HepG2 (cell line): ENCODE results near the gene WDR81. TPM values are rescaled to one million over a fixed set of nuclear protein-coding genes. Genes with fewer than 3 reads are reported as not detected.

Source experiments
- CREM ChIP-seq, 2 experiments: sonication (generic) in 1 of 2; formaldehyde crosslinking in 1 of 2; IDR thresholded peaks; 2 replicates each; pipeline versions ENCODE4 v1.4.0 to v1.6.1; 2016 to 2020; ENCODE audit warnings: antibody characterized with exemption in 1 of 2, mild to moderate bottlenecking in 1 of 2, missing genetic modification reagents in 1 of 2
- GLI4 ChIP-seq: sonication (generic); formaldehyde crosslinking; IDR thresholded peaks from 2 replicates; pipeline ENCODE4 v1.5.1; 2020; ENCODE audit warnings: missing genetic modification reagents, mild to moderate bottlenecking, moderate library complexity, borderline replicate concordance
- HOXA5 ChIP-seq: sonication (generic); formaldehyde crosslinking; IDR thresholded peaks from 2 replicates; pipeline ENCODE4 v1.4.0; 2020; ENCODE audit warnings: missing genetic modification reagents
- IRF2 ChIP-seq: IDR thresholded peaks from 2 replicates; pipeline ENCODE4 v1.6.1; 2018; ENCODE audit warnings: missing genetic modification reagents, missing compliant biosample characterization
- KDM3A ChIP-seq: IDR thresholded peaks from 2 replicates; pipeline ENCODE4 v1.6.1; 2018; ENCODE audit warnings: low read depth, missing compliant biosample characterization
- MYNN ChIP-seq: sonication (generic); formaldehyde crosslinking; IDR thresholded peaks from 2 replicates; pipeline ENCODE4 v1.4.0; 2020; ENCODE audit warnings: mild to moderate bottlenecking, low read depth, missing genetic modification reagents
- RAD21 ChIP-seq: fragments of 450-650 bp; formaldehyde crosslinking; IDR thresholded peaks from 2 replicates; pipeline ENCODE4 v1.5.0; 2020; ENCODE audit warnings: mild to moderate bottlenecking
- RCOR2 ChIP-seq: IDR thresholded peaks from 2 replicates; pipeline ENCODE4 v1.6.1; 2016; ENCODE audit warnings: missing biosample characterization, missing genetic modification reagents
- SAFB2 ChIP-seq: sonication (generic); formaldehyde crosslinking; IDR thresholded peaks from 2 replicates; pipeline ENCODE4 v1.5.1; 2020; ENCODE audit warnings: missing genetic modification reagents, low read depth, mild to moderate bottlenecking, borderline replicate concordance
- SP1 ChIP-seq, 2 experiments: fragments of 450-650 bp in 1 of 2; sonication (generic) in 1 of 2; formaldehyde crosslinking in 1 of 2; IDR thresholded peaks; 2 replicates each; pipeline versions ENCODE4 v1.4.0 to v1.6.1; 2016 to 2020; ENCODE audit warnings: missing genetic modification reagents in 1 of 2
- TBX2 ChIP-seq: sonication (generic); formaldehyde crosslinking; IDR thresholded peaks from 2 replicates; pipeline ENCODE4 v1.5.0; 2020; ENCODE audit warnings: missing genetic modification reagents, mild to moderate bottlenecking, borderline replicate concordance
- TEAD3 ChIP-seq: optimal IDR thresholded peaks from 2 replicates; pipeline ENCODE3; 2016; ENCODE audit warnings: borderline replicate concordance
- ZFP90 ChIP-seq: sonication (generic); formaldehyde crosslinking; IDR thresholded peaks from 2 replicates; pipeline ENCODE4 v1.8.0; 2022; ENCODE audit warnings: missing genetic modification reagents, mild to moderate bottlenecking, inconsistent platforms, borderline replicate concordance
- ZNF496 ChIP-seq: sonication (generic); formaldehyde crosslinking; IDR thresholded peaks from 2 replicates; pipeline ENCODE4 v1.8.1; 2023; ENCODE audit warnings: mild to moderate bottlenecking, moderate library complexity, missing genetic modification reagents; ENCODE audit not compliant: insufficient replicate concordance
- ZNF580 ChIP-seq: IDR thresholded peaks from 2 replicates; pipeline ENCODE4 v1.6.1; 2016; ENCODE audit warnings: low read depth, borderline replicate concordance
- ZNF747 ChIP-seq: sonication (generic); formaldehyde crosslinking; IDR thresholded peaks from 2 replicates; pipeline ENCODE4 v1.8.1; 2023; ENCODE audit warnings: missing genetic modification reagents, mild to moderate bottlenecking, borderline replicate concordance
- ZNF788 ChIP-seq: sonication (generic); formaldehyde crosslinking; IDR thresholded peaks from 2 replicates; pipeline ENCODE4 v1.5.0; 2020; ENCODE audit warnings: mild to moderate bottlenecking, missing genetic modification reagents, borderline replicate concordance
- ZNF800 ChIP-seq: sonication (generic); formaldehyde crosslinking; IDR thresholded peaks from 2 replicates; pipeline ENCODE4 v1.4.0; 2020; ENCODE audit warnings: missing genetic modification reagents
- ZNF83 ChIP-seq: sonication (generic); formaldehyde crosslinking; IDR thresholded peaks from 2 replicates; pipeline ENCODE4 v1.4.0; 2020; ENCODE audit warnings: missing genetic modification reagents, mild to moderate bottlenecking, borderline replicate concordance
- polyA plus RNA-seq, 8 experiments: library from polyadenylated mRNA; depleted of rRNA in 3 of 8; stranded (reverse) in 7 of 8; unstranded in 1 of 8; fragments of >200 nt; fragmentation: Illumina TruSeq in 4 of 8; extraction: Trizol in 4 of 8; gene quantifications; 2 replicates each; pipeline versions ENCODE4 v1.2.1 to v1.2.3, GENCODE V29; 2011 to 2016; ENCODE audit warnings: low read depth in 4 of 8, missing spikeins in 1 of 8, mixed read lengths in 1 of 8; ENCODE audit not compliant: insufficient read depth in 1 of 8
- total RNA-seq, 5 experiments: library from RNA; depleted of rRNA; stranded (reverse); fragments of >200 nt; fragmentation: Illumina TruSeq; extraction: Trizol; gene quantifications; 2 replicates each; pipeline ENCODE4 v1.2.3, GENCODE V29; 2016; ENCODE audit warnings: low read depth in 1 of 5
- TF ChIP-seq, protein P1 (sequence below): sonication (generic); formaldehyde crosslinking; IDR thresholded peaks from 2 replicates; pipeline ENCODE4 v1.4.0; 2020; ENCODE audit warnings: mild to moderate bottlenecking, low read depth, missing genetic modification reagents
- TF ChIP-seq, protein P2 (sequence below): sonication (generic); formaldehyde crosslinking; IDR thresholded peaks from 2 replicates; pipeline ENCODE4 v1.5.0; 2020; ENCODE audit warnings: missing genetic modification reagents

The WDR81 gene
- total and polyA plus RNA-seq, 2 of the 13 experiments (the other 11 are each of a cell fraction or from before 2014, with no cell fraction given), result 9.1 to 16.7 TPM

GRCh38 chr17:1762901-1763898 is 38.7 kb downstream of the WDR81 start (continued):
- TF ChIP-seq ZNF496 (CRISPR knock-in tag) (no peak), GLI4 (CRISPR knock-in tag) (no peak), MYNN (no peak; the same call in 1 of the 2 replicates), CREM (IDR thresholded peaks at IDR 0.05) (peak; percentile 66; the same call in 1 of the 2 replicates), CREM (CRISPR knock-in tag; IDR thresholded peaks at IDR 0.05) (no peak), IRF2 (CRISPR knock-in tag) (0 out of 2 replicates have a peak, but pooled peaks have one; percentile 71), ZFP90 (CRISPR knock-in tag) (peak; percentile 38; the same call in 1 of the 2 replicates), ZNF800 (CRISPR knock-in tag) (no peak), SAFB2 (CRISPR knock-in tag) (no peak), HOXA5 (peak; percentile 6; the same call in 1 of the 2 replicates), TBX2 (CRISPR knock-in tag) (peak; percentile 56), SP1 (IDR thresholded peaks at IDR 0.05) (no peak), SP1 (CRISPR knock-in tag; IDR thresholded peaks at IDR 0.05) (peak; percentile 67), ZNF83 (CRISPR knock-in tag) (no peak), ZNF580 (no peak; the same call in 1 of the 2 replicates), ZNF788 (CRISPR knock-in tag) (peak; percentile 82), ZNF747 (CRISPR knock-in tag) (no peak), RAD21 (CRISPR knock-in tag) (peak; percentile 43), KDM3A (CRISPR knock-in tag) (peak; percentile 80; the same call in 1 of the 2 replicates), RCOR2 (CRISPR knock-in tag) (peak; percentile 67), TEAD3 (peak; percentile 86)
- TF ChIP-seq, protein P1, sequence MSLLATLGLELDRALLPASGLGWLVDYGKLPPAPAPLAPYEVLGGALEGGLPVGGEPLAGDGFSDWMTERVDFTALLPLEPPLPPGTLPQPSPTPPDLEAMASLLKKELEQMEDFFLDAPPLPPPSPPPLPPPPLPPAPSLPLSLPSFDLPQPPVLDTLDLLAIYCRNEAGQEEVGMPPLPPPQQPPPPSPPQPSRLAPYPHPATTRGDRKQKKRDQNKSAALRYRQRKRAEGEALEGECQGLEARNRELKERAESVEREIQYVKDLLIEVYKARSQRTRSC (CRISPR knock-in tag), result no peak
- TF ChIP-seq, protein P2, sequence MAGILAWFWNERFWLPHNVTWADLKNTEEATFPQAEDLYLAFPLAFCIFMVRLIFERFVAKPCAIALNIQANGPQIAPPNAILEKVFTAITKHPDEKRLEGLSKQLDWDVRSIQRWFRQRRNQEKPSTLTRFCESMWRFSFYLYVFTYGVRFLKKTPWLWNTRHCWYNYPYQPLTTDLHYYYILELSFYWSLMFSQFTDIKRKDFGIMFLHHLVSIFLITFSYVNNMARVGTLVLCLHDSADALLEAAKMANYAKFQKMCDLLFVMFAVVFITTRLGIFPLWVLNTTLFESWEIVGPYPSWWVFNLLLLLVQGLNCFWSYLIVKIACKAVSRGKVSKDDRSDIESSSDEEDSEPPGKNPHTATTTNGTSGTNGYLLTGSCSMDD, result no peak
